ENCODE measurements around the gene STK38. TPM values are rescaled to one million over a fixed set of nuclear protein-coding genes. Genes with fewer than 3 reads are reported as not detected.
A peak's percentile ranks its signal among the peaks of the same experiment; 100 is the strongest.

Gene STK38
- polyA plus RNA-seq, 2 of the 4 experiments (the other 2 are of a cell fraction) = 30.0 to 30.9 TPM

DNA sequence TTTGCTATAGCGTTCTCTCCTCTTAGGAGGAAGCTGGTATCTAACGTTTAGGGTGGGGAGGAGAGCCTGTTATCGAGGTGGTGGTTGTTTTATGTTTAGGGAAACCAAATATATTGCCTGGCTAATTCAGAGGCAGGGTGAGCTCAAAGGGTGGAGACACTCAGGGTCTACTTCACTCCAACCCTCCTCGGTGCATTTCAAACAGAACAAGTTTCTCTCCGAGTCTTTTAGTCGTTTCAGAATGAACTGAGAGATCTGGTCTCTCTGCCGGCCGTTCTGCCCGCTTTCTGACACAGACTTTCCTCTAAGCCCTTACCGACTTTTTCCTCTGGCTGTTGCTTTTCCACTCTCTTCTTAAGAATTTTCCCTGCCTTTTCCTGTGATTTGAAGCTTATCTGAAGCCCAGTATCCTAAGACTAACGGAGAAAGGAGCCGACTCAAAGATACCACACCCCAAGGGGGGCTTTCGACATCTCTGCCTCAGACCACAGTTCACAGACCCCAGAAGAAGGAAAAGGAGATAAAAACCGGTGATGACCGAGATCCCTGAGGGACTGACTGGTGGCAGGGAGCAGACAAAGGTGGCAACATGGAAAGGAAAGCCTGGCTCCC lies 865 bp downstream of the STK38 start (continued):
- no peak for TF ChIP-seq MAZ (IDR thresholded peaks at IDR 0.05; ENCODE audit: borderline replicate concordance, low read depth, low read length)
- no peak for TF ChIP-seq CHD4 (IDR thresholded peaks at IDR 0.05; ENCODE audit: borderline replicate concordance)
- TF ChIP-seq MAFK (IDR thresholded peaks at IDR 0.05; ENCODE audit: partially characterized antibody) = no peak
- no peak for TF ChIP-seq KDM5A (IDR thresholded peaks at IDR 0.05)
- TF ChIP-seq, protein P1, sequence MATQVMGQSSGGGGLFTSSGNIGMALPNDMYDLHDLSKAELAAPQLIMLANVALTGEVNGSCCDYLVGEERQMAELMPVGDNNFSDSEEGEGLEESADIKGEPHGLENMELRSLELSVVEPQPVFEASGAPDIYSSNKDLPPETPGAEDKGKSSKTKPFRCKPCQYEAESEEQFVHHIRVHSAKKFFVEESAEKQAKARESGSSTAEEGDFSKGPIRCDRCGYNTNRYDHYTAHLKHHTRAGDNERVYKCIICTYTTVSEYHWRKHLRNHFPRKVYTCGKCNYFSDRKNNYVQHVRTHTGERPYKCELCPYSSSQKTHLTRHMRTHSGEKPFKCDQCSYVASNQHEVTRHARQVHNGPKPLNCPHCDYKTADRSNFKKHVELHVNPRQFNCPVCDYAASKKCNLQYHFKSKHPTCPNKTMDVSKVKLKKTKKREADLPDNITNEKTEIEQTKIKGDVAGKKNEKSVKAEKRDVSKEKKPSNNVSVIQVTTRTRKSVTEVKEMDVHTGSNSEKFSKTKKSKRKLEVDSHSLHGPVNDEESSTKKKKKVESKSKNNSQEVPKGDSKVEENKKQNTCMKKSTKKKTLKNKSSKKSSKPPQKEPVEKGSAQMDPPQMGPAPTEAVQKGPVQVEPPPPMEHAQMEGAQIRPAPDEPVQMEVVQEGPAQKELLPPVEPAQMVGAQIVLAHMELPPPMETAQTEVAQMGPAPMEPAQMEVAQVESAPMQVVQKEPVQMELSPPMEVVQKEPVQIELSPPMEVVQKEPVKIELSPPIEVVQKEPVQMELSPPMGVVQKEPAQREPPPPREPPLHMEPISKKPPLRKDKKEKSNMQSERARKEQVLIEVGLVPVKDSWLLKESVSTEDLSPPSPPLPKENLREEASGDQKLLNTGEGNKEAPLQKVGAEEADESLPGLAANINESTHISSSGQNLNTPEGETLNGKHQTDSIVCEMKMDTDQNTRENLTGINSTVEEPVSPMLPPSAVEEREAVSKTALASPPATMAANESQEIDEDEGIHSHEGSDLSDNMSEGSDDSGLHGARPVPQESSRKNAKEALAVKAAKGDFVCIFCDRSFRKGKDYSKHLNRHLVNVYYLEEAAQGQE (IDR thresholded peaks at IDR 0.05) = no peak

DNA sequence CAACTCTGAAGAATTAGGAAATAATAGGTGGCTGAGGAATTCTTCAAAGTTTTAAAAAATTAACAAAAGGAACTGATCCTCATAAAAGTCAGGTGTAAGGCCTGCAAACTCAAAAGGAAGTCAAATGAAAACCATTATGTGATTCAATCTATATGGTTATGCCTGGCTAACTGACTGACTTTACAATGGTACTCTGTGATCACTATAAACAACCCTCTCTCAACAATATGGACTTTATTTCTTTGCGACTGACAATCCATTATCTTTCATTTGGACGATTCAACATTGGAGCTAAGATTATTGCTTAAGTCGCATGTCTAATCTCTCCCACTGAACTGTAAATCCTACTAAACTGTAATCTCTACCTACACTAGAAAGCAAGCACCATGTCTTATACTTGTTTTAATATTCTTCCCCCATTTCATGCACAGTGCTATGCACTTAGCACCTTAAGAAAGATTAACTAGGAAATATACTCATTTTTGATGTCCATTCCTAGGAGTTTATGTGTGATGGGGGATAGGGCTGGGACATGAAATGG lies 1.4 kb downstream of the STK38 start:
- Histone ChIP-seq H3K9me3 (no peaks in the 10 kb centered on the region), H3K4me1 (peaks cover 31% of the 10 kb centered on the region), H3K4me2 (peak overlapping the region; percentile 95), H3K27ac (peak overlapping the region; percentile 90 to 99), H3K4me3 (peak overlapping the region; percentile 67)
- WGBS (ENCODE audit: missing lambda C conversion rate) = 18% methylated on average over 3 of the region's 3 CpGs
- ChIA-PET CTCF (interaction anchor here (0.6 to 1.6 kb wide), 6 partner anchors 15 to 213 kb away, joined by 3 to 8 read pairs (median 3); no protein-coding TSS in a partner anchor), POLR2A (interaction anchor here (0.6 kb wide), 2 partner anchors 32 to 34 kb away, joined by 3 to 4 read pairs; no protein-coding TSS in a partner anchor)
- TF ChIP-seq CBX8 (IDR thresholded peaks at IDR 0.05) (no peak), FOSB (CRISPR knock-in tag; IDR thresholded peaks at IDR 0.05) (no peak), ZC3H11A (IDR thresholded peaks at IDR 0.05) (no peak), TFCP2L1 (CRISPR knock-in tag; IDR thresholded peaks at IDR 0.05) (no peak), JUN (IDR thresholded peaks at IDR 0.05) (no peak), HEYL (CRISPR knock-in tag; IDR thresholded peaks at IDR 0.05) (no peak)
- TF ChIP-seq, protein P2, sequence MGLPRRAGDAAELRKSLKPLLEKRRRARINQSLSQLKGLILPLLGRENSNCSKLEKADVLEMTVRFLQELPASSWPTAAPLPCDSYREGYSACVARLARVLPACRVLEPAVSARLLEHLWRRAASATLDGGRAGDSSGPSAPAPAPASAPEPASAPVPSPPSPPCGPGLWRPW (IDR thresholded peaks at IDR 0.05) = no peak
- TF ChIP-seq, protein P3, sequence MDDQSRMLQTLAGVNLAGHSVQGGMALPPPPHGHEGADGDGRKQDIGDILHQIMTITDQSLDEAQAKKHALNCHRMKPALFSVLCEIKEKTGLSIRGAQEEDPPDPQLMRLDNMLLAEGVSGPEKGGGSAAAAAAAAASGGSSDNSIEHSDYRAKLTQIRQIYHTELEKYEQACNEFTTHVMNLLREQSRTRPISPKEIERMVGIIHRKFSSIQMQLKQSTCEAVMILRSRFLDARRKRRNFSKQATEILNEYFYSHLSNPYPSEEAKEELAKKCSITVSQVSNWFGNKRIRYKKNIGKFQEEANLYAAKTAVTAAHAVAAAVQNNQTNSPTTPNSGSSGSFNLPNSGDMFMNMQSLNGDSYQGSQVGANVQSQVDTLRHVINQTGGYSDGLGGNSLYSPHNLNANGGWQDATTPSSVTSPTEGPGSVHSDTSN (IDR thresholded peaks at IDR 0.05) = no peak
- no peak for FAIRE-seq
- ATAC-seq = no peak
- DNase-seq (ENCODE audit: low read depth in 1 of 2, low spot score in 1 of 2) = no peak

DNA sequence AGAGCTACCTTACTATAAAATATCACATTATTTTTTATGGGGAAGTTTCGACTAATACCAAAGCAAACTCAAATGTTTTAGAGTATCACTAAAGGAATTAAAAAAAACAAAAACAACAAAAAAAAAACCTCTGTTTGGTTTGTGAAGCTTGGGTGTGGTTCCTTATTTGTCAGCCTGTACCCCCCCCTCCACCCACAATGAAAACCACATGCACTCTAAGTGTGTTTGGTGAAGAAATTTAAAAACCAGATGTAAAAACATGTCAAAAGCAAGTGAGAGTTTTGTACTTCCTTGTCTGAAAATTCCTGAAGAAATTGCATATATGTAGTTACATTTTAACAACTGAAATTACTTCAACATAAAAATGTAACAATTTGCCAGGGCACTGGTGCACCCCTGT lies 3.1 kb downstream of the STK38 start:
- 83% methylated on average over 1 of the region's 1 CpG for WGBS (ENCODE audit: missing lambda C conversion rate)
- no peak for FAIRE-seq
- H3K4me1 ChIP-seq = peaks cover 31% of the 10 kb centered on the region
- H3K4me3 ChIP-seq = 0 out of 3 replicates have a peak overlapping the region, but pooled peaks have one; percentile 14
- POLR2A ChIA-PET = no interaction called here
- peak overlapping the region; percentile 95 for H3K4me2 ChIP-seq
- no peaks in the 10 kb centered on the region for H3K9me3 ChIP-seq
- CTCF ChIA-PET = interaction anchor here (1.3 to 1.6 kb wide), 2 partner anchors 35 to 215 kb away, joined by 4 to 8 read pairs; no protein-coding TSS in a partner anchor
- no peak for DNase-seq (ENCODE audit: low read depth in 1 of 2, low spot score in 1 of 2)
- H3K27ac ChIP-seq = no peak overlapping the region
- no peak for ATAC-seq
- TF ChIP-seq ZC3H11A (IDR thresholded peaks at IDR 0.05) = no peak
- TF ChIP-seq, protein P4, sequence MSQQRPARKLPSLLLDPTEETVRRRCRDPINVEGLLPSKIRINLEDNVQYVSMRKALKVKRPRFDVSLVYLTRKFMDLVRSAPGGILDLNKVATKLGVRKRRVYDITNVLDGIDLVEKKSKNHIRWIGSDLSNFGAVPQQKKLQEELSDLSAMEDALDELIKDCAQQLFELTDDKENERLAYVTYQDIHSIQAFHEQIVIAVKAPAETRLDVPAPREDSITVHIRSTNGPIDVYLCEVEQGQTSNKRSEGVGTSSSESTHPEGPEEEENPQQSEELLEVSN (IDR thresholded peaks at IDR 0.05; ENCODE audit: borderline replicate concordance, low read depth) = no peak
- TF ChIP-seq JUN (IDR thresholded peaks at IDR 0.05) = no peak
- no peak for TF ChIP-seq BHLHE40 (IDR thresholded peaks at IDR 0.05; ENCODE audit: low read depth, low read length)
- no peak for TF ChIP-seq CHD2 (IDR thresholded peaks at IDR 0.05; ENCODE audit: low read length, partially characterized antibody)
- no peak for TF ChIP-seq GATA3 (IDR thresholded peaks at IDR 0.05; ENCODE audit: borderline replicate concordance)
- TF ChIP-seq HOXB13 (CRISPR knock-in tag; IDR thresholded peaks at IDR 0.05; ENCODE audit: low read depth) = no peak
- no peak for TF ChIP-seq EHF (CRISPR knock-in tag; IDR thresholded peaks at IDR 0.05)
- TF ChIP-seq, protein P1 (IDR thresholded peaks at IDR 0.05) = no peak
- no peak for TF ChIP-seq MAZ (IDR thresholded peaks at IDR 0.05; ENCODE audit: borderline replicate concordance, low read depth, low read length)
- TF ChIP-seq PHF8 (IDR thresholded peaks at IDR 0.05; ENCODE audit: borderline replicate concordance, low read depth) = no peak
- no peak for TF ChIP-seq EP300 (IDR thresholded peaks at IDR 0.05)
- no peak for TF ChIP-seq ZSCAN20 (CRISPR knock-in tag; IDR thresholded peaks at IDR 0.05)
- no peak for TF ChIP-seq CBX8 (IDR thresholded peaks at IDR 0.05)
- TF ChIP-seq, protein P2 (IDR thresholded peaks at IDR 0.05) = no peak
- TF ChIP-seq EHMT2 (IDR thresholded peaks at IDR 0.05; ENCODE audit: low read depth) = no peak
- no peak for TF ChIP-seq POLR2AphosphoS2 (conservative IDR thresholded peaks at IDR 0.05; ENCODE audit: low read length)

Data from A549 (cell line).